ENCODE results near the gene SEMA3F.
"Not testable (repeated sequence)": the region's sequence is repeated elsewhere in the genome, so short reads cannot be mapped to it uniquely, and the experiment has no call there.

The SEMA3F gene

DNA sequence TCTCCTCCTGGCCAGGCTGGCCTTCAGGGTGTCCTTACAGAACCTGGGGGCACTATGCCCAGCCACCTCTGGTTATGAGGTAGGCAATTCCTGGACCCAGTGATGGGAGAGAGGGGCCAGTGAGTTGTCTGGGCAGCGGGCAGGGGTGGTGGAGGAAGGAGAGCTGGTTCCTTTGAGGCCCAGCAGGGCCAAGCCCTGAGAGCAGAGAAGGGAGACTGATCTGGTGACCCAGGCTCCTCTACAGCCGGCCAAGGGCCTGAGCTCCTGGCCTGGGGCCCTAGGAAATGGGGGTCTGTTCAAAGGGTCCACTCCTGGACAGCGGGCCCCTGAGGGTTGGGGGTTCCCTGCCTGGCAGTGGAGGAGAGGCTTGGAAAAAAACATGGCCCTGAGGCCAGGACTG, 57.8 kb downstream of the SEMA3F start:
- no peak for DNase-seq

DNA sequence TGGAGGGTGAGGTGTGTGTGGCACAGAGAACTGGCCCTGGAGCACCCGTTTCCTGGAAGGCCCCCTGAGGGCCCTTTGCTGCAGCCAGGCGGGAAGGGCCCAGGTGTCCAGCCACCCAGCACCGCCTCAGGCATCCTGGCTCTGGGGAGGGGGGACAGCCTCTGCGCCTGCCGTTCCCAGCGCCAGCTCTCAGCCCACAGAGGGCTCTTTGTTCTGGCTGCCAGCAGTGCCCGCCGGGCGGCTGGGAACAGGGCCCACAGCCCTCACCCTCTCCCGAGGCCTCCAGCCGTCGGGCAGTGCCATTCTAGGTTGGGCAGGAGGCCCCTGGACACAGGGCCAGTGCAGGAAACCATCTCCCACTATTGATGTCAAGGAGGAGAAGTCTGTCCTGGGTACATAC, 58.2 kb downstream of the SEMA3F start:
- DNase-seq, result no peak

DNA sequence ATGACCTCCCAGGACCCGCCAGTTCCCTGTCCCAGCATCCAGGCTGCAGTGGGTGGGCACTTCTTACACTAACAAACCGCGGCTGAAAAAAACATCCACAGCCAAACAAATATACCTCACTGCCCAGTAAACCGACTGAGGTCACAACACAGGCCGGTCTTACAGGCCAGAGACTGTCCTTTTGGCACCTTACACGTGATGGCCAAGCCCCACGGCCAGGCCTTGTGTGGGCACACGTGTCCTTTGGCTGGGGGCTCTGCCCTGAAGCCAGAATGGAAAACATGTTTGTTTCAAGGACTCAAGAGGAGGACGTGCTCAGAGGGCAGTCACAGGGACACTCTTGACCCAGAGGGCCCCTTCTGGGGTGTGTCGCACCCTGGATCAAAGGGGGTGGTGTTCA, 59.7 kb downstream of the SEMA3F start:
- no peak for DNase-seq

DNA sequence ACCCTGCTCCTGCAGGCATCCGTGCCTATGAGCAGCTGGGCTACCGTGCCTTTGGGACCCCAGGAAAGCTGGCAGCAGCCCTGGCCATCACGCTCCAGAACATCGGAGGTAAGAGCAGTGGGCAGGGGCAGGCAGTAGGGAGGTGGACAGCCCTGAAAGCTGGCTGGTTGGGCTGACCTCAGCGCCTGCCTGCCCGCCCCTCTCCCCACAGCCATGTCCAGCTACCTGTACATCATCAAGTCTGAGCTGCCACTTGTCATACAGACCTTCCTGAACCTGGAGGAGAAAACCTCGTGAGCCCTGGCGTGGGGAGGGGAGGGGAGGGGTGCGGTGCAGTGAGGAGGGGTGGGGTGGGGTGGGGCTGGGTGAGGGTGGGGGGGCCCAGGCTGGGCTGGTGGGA, 60.4 kb downstream of the SEMA3F start:
- DNase-seq, result no peak

DNA sequence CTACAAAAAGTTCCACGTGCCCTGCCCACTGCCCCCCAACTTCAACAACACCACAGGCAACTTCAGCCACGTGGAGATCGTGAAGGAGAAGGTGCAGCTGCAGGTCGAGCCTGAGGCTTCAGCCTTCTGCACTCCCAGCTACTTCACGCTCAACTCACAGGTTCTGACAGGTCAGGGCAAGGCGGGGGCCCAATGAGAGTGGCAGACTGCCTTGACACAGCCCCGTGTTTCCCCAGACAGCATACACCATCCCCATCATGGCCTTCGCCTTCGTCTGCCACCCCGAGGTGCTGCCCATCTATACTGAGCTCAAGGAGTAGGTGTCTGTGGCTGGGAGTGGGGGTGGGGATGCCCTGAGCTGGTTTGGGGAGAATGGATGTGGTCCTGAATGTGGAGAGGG, 62.6 kb downstream of the SEMA3F start:
- no peak for DNase-seq

DNA sequence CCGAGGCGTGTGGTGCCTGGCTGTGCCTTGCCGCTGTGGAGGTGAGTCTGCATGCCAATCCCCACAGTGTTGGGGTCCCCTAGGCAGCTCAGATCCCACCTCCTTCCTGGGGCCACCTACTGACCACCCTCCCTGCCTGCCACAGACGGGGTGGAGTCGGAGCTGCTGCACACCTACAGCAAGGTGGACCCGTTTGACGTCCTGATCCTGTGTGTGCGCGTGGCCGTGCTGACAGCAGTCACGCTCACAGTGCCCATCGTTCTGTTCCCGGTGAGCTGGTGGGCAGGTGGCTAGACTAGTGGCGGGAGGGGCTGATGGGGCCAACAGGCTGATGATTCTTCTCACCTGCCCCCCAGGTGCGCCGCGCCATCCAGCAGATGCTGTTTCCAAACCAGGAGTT, 63.3 kb downstream of the SEMA3F start:
- no peak for DNase-seq

DNA sequence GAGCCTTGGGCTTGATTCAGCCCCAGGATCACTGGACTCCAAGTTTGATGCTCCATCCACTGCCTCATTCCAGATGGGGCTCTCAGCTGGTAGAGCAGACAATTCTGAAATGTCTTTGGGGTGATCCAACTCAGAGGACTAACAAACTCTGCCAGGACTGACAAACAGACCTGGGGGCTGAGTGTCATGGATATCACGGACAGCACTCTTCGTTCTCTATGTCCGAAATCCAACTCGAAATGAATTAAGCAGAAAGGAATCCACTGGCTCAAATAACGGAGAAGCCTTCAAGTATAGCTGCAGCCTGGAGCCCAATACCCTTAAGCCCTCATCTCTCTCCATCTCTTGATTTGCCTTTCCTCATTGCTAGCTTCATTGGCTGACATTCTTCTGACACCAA, 64.2 kb downstream of the SEMA3F start:
- no peak for DNase-seq

DNA sequence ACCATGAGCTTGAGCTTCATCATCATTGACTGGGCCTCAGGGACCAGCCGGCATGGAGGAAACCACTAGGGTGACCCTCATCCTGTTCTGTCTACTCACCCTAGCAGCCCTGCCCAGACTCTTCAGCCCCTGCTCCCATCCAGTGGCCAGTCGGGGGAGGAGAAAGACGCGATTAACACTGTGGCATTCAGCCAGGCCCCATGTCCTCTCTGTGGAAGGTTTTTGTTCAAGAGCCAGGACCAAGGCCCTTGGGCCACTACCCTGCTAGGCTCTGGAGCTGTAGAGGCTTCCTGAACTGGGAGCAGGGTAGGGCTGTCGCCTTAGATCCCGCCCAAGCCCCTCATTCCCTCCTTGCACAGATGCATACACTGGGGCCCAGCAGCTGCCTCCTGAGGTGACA, 65.0 kb downstream of the SEMA3F start:
- DNase-seq, result no peak

DNA sequence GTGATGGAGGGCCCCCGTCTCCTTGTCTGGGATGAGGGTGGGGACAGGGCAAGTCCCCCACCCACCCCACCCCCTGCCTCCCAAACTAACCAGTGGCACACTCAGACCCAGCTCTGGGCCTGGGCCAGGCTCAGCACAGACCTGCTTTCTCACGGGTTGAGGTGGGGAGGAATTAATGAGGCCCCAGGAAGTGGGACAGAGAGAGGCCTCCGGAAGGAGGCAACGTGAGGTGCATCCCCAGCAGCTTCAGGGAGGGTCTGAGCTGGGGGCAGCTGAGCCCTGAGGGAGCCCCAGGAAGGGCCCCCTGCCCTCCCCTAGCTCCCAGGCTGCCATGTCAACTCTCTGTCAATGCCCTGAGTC, 65.9 kb downstream of the SEMA3F start:
- DNase-seq, result no peak

DNA sequence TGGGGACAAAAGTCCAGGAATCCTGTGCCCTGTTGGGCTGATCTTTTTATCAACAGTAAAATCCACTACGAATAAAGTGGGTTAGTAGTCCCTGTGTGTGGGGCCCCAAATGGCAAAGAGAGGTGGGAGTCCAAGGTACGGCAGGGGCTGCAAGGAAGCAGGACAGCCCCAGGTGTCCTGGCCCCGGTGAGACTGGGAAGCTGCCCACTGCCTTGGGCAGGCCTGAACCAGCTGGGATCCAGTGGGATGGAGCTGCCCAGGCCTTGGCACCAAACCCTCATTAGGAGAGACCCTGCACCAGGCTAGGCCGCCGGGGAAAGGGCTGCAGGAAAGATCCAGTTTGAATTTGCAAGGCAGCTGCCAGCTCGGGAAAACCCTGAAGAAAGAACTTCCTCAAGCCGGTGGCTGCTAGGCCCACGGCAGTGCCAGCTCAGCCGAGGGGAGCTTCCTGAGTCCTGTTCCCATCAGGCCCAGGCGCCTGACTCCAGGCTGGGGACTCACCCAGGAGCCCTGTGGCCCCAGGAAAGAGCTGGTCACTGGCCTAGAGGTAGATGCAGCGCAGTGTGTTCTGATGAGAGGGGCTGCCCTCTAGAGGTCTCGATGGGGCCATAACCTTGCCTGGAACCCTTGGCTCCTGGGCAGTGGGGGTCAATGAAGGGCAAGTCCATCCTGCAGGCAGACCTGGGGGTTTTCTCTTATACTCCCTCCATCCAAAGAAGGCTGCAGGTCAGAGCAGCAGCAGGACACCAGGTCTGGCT, 66.5 kb downstream of the SEMA3F start:
- DNase-seq, result no peak

DNA sequence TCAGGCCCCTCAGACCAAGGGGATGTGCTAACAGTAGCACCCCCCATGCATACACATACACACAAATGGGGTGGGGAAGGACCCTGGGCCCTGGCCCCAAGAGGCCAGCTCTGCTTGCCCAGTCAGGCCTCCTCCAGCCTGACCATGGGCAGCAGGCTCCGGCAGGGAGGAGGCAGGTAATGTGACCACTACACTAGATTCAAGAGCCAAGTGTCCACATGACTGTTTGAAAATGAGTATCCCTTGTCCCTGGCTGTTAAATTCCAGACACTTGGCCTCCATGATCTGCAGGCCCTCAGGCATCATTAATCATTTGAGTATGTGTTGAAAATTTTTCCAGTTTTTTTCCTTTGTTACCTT, 67.0 kb downstream of the SEMA3F start:
- DNase-seq, result no peak

DNA sequence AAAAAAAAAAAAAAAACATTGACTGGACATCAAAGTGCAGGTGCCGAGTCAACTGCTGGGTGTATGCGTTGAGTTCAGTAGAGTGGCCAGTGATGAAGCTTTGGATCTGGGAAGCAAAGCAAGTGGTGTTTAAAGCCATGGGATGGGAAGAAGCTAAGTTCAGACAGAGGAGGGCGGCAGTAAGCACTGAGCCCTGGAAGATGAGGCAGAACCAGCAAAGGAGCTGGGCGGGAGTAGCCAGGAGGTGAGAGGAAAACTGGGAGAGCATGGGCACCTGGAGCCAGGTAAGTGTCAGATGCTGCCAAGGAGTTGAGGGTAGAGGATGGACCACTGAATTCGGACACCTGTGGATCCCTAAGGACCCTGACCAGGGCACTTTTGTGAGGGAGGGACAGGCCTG, 69.5 kb downstream of the SEMA3F start:
- no peak for DNase-seq

DNA sequence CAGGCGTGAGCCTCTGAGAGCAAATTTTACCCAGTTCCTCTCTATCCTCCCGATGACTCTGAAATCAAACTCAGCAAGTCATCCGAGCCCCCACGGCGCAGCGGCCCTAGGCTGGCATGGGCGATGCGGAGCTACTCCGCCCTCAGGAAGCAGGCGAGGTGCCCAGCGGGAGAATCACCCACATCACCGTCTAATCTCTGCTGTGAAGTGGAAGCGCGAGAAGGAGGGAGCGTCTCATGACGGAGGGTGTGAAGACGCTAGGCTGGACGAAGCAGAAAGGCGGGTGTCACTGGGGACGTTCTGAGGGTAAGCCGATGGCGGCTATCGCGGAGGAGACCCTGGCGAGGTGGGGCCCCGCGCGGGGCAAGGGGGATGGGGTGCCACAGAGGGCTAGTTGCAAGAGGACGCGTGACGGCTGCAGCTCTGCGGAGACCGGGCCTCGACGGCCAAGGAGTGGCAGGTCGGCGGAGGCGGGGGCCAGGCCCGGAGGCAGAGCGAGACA, 71.8 kb downstream of the SEMA3F start:
- peak; percentile 58 for DNase-seq

DNA sequence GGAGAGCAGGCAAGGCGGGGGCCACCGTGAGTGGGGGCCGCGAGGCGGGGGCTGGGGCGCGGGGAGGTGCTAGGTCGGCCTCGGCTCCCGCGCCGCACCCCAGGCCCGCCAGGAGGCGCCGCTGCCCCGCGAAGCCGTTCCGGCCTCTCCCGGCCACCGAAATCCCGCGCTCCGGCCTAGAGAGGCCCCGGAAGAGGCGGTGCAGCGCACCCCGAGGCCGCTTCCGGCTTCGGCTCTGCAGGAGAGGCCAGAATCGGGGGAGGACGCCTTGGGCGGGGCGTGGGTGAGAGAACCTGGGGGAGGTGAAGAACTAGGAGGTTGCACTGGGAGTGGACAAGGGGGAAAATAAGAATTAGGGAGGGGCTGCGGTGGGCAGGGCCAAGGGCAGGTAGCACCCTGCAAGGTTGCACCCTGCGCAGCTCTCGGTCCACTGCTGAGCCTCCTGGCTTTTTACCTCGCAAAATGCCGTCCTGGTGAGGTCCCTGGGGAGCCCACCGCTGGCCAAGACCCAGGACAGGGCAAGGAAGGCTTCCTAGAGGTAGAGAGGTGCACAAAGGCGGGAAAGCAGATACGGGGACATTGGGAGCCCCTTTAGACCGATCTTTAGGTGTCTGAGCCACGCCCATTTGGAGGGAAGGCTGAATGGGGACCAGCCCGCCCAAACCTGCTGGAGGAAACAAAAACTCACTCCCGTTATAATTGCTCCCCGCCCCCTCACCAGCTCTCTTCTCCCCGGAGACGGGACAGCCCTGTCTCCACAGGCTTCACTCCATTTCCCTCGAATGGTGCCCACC, 72.5 kb downstream of the SEMA3F start:
- DNase-seq, result peak; percentile 98

DNA sequence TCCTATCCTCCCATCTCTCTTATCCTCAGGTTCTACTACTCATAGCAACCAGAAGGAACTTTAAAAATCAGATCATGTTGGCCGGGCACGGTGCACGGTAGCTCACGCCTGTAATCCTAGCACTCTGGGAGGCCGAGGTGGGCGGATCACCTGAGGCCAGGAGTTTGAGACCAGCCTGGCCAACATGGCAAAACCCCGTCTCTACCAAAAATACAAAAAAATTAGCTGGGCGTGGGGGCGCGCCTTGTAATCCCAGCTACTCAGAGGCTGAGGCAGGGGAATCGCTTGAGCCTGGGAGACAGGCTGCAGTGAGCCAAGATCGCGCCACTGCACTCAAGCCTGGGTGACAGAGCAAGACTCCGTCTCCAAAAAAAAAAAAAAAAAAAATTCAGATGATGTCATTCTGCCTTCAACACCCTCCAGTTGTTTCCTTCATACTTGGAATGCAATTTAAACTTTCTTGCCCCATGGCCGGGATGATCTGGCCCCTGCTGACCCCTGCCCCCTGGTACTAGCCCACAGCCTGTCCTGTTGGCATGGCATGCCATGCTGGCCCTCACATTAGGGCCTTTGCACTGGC, 73.2 kb downstream of the SEMA3F start:
- not testable (repeated sequence) for DNase-seq

DNA sequence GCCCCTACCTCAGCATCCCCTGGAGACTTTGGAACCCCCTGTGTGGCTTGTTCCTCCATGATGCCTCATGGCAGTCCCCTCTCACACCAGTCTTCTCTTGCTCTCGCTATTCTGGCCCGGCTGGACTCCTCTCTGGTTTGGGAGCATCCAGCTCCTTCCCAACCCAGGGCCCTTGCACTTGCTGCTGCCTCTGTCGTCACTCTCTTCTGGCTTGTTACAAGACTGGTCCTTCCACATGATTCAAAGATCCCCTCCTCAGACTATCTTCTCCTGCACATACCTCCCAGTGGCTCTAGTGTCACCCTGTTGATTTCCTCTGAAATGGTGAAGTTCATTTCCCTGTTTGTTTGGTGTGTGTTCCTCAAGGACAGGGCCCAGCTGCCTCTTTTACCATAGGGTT, 74.4 kb downstream of the SEMA3F start:
- DNase-seq, result no peak

DNA sequence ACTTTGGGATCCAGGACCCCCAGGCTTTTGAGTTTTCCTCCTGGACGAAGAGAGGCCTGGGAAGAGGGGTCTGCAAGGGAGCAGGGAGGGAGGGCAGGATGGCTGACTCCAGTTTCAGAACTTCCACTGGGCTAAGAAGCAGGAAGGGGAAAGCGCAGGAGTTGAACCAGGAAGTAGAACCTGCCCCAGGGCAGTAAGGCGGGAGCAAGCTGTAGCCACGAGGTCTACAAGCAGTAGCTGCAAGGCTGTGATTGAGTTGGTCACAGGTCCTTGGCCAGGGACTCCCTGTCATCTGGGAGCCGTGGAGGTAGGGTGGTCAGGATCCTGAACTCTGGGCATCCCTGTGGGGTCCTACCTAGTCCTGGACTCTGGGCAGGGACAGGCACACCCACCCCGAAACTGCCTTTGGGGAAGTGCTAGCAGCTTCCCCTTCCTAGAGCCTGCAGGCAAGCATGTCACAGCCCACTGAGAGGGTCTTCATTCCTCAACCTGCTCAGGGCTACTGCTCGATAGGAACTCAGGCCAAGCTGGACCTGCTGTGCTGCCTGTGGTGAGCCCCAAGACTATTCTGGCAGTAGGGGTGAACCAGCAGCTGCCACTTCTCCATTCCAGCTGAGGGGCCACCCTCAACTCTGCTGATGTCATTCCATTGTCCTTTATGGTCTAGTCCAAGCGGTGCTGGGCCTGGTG, 75.1 kb downstream of the SEMA3F start:
- DNase-seq, result no peak

DNA sequence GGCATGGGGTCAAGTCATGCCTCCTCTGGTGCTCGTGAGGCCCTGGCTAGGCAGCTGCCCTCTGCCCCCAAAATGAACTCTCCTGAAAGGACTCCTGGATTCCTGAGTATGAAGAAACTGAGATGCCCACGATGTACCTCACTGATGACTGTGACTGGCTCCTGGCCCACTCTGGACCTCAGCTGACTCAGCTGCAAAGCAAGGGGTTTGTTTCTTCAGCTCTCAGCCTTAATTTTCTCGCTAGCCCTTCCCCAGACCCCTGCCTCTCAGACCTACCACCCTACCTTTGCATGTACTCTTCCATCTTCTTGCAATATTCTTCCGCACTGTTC, 75.6 kb downstream of the SEMA3F start:
- no peak for DNase-seq

DNA sequence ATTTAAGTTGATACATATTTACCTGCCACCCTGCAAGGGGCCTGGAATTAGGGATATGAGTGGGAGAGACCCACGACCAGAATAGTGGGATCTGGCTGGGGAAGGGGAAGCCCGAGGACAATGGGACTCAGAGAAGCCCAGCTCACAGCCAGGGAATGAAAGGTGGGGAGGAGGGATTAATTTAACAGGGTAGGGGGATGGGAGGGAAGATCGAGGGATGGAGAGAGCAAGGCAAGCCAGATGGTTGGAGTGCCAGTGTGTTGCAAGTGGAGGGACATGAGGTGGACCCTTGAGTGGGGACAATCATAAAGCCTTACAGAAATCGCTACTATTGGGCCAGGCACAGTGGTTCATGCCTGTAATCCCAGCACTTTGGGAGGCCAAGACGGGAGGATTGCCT, 76.5 kb downstream of the SEMA3F start:
- no peak for DNase-seq

DNA sequence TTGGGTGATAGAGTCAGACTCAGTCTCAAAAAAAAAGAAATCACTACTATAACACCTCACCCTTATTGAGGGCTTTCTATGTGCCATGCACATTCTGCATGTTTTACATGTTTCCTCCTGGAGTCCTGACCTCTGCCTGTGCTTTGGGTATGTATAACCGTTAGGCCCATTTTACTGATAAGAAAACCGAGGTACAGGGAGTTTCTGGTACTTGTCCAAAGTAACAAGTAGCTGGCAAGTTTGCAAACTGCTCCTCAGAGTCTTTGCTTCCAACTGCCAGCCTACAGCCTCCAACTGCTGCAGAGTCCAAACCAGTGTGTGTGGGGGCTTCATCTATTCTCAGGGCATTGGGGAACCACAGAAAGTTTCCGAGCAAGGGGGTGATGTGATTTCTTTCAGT, 77.2 kb downstream of the SEMA3F start:
- DNase-seq, result no peak

DNA sequence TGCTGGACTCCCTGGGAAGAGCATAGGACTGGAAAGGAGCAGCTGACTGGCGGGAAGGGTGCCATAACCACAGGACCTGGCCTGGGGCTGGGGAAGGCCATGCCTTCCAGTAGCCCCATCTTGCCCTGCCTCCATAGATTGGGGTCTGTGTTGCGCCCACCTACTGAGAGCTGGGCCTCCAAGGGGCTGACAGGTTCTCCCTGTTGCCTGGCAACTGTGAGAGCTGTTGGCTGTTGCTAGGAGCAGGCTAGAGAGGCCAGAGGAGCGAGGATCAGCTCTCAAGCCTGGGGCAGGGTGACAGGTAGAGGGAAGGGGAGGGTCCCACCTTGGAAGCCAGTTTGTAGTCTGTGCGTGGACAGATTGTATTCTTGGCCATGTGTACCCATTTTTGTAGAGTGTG, 78.1 kb downstream of the SEMA3F start:
- DNase-seq, result no peak

DNA sequence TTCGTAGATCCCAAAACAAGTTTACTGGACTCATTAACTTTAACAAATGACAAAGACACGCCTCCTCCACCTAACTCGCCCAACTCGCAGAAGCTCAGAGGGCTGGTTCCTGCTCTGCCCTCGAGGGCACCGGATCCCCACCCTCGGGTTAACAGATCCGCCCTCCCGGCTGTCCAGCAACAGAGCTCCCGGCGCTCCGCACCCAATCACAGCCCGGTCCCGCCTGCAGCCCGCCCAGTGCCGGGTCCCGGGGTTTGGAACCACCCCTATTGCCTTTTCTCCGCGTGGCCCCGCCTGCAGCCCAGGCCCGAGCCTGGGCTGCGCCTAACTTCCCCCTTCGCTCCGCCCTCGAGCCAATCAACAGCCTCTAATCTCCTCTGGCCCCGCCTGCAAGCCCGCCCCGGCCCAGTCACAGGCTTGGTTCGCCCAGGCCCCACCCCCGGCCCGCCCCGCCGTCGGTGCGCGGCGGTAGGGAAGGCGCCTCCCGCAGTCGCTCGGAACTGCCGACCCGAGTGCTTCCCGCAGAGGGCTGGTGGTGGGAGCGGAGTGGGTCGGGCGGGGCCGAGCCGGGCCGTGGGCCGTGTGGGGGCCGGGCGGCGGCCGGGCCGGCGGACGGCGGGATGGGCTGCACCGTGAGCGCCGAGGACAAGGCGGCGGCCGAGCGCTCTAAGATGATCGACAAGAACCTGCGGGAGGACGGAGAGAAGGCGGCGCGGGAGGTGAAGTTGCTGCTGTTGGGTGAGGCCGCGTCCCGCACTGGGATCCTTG, 80.8 kb downstream of the SEMA3F start, which contains the start of gene GNAI2:
GNAI2 (plus strand) TSS at position 489 of the 768 bp plus-strand sequence; CDS start at position 621, 132 bp downstream.
- peak; percentile 99 for DNase-seq
